HEK293T (cell line): ENCODE measurements around the gene RAC2.

Source experiments
- CTCF ChIA-PET: fragments of 350-600 bp; formaldehyde crosslinking; extraction: SDS; loops from one replicate; lab custom pipeline; 2021; ENCODE audit warnings: antibody characterized with exemption, inconsistent platforms; lab: Yijun Ruan, JAX
- POLR2A ChIA-PET: fragments of 350-600 bp; formaldehyde crosslinking; extraction: SDS; loops from one replicate; lab custom pipeline; 2020; ENCODE audit warnings: antibody characterized with exemption, inconsistent platforms; lab: Yijun Ruan, JAX
- DNase-seq: peaks from one replicate; pipeline ENCODE4 v3.0.0; 2012; ENCODE audit warnings: mixed read lengths; ENCODE audit errors: extremely low spot score
- ARNT ChIP-seq: fragments of 450-650 bp; IDR thresholded peaks from 2 replicates; pipeline ENCODE4 v1.6.1; 2017; ENCODE audit warnings: mild to moderate bottlenecking
- BHLHE40 ChIP-seq: fragments of 450-650 bp; IDR thresholded peaks from 2 replicates; pipeline ENCODE4 v1.6.1; 2016; ENCODE audit warnings: mild to moderate bottlenecking, moderate library complexity, borderline replicate concordance
- CTBP1 ChIP-seq: fragments of 450-650 bp; IDR thresholded peaks from 2 replicates; pipeline ENCODE4 v1.6.1; 2016; ENCODE audit warnings: borderline replicate concordance
- ELF4 ChIP-seq: fragments of 450-650 bp; IDR thresholded peaks from 2 replicates; pipeline ENCODE4 v1.6.1; 2017; ENCODE audit warnings: antibody characterized with exemption
- FOXA1 ChIP-seq: fragments of 450-650 bp; IDR thresholded peaks from 2 replicates; pipeline ENCODE4 v1.6.1; 2016; ENCODE audit warnings: mild to moderate bottlenecking
- FOXK2 ChIP-seq: fragments of 450-650 bp; IDR thresholded peaks from 2 replicates; pipeline ENCODE4 v1.6.1; 2016; ENCODE audit warnings: mild to moderate bottlenecking
- FOXM1 ChIP-seq: fragments of 450-650 bp; IDR thresholded peaks from 2 replicates; pipeline ENCODE4 v1.6.1; 2017; ENCODE audit warnings: mild to moderate bottlenecking, borderline replicate concordance
- HDGF ChIP-seq: fragments of 450-650 bp; IDR thresholded peaks from 2 replicates; pipeline ENCODE4 v1.6.1; 2017; ENCODE audit warnings: antibody characterized with exemption, borderline replicate concordance
- L3MBTL2 ChIP-seq: fragments of 450-650 bp; conservative IDR thresholded peaks from 2 replicates; pipeline ENCODE4 v1.6.1; 2016; ENCODE audit warnings: mild to moderate bottlenecking
- LEF1 ChIP-seq: fragments of 450-650 bp; IDR thresholded peaks from 2 replicates; pipeline ENCODE4 v1.6.1; 2017; ENCODE audit warnings: mild to moderate bottlenecking, borderline replicate concordance
- NFRKB ChIP-seq: fragments of 450-650 bp; IDR thresholded peaks from 2 replicates; pipeline ENCODE4 v1.6.1; 2016; ENCODE audit warnings: mild to moderate bottlenecking, moderate library complexity
- SP1 ChIP-seq: fragments of 450-650 bp; IDR thresholded peaks from 2 replicates; pipeline ENCODE4 v1.6.1; 2017
- SUZ12 ChIP-seq: fragments of 450-650 bp; IDR thresholded peaks from 2 replicates; pipeline ENCODE4 v1.6.1; 2016; ENCODE audit warnings: mild to moderate bottlenecking
- TARDBP ChIP-seq: fragments of 450-650 bp; IDR thresholded peaks from 2 replicates; pipeline ENCODE4 v1.6.1; 2016
- ZNF384 ChIP-seq: fragments of 450-650 bp; IDR thresholded peaks from 2 replicates; pipeline ENCODE4 v1.6.1; 2016
- TF ChIP-seq, protein P1 (sequence below): fragments of 450-650 bp; IDR thresholded peaks from 2 replicates; pipeline ENCODE4 v1.6.1; 2016

The RAC2 gene

DNA sequence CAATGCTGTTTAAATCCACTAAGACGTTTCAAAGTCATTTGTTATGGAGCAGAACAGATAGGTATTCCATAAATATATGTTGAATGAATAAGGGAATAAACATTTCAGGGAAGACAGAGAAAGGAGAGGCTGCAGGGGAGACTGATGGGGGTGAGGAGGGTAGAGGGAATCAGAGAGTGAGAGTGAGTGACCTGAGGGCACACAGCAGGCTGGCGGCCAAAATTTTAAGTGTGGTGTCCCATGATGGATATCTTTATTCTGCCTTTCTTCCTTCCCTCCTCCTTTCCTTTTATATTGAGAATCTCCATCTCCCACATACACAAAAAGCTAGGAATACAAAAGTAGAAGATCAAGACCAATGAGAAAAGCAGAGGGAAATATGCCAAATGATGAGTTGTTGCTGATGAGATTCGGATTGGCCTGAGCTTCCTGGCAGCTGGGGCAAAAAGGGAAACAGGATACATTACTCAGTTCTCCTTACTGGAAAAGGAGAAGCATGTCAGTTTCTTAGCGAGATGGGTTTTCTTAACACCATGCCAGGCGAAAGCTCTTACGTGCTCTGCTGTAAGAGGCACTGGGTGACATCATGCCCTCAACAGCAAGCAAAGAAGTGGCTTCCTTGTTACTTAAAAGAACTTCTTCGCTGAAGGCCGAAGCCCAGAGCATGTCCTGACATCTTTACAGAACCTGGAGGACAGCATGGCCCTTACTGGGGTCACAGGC, 27.0 kb upstream of the RAC2 start:
- TF ChIP-seq SUZ12 (no peak), FOXK2 (no peak), FOXA1 (no peak)
- ChIA-PET POLR2A (no interaction called here), CTCF (interaction anchor here (3.1 kb wide), 1 partner anchor 11 kb away, joined by 13 read pairs; no protein-coding TSS in a partner anchor)
- no peak for DNase-seq

GRCh38 chr22:37269936-37270678, 26.0 kb upstream of the RAC2 start:
- no peak for TF ChIP-seq FOXA1
- TF ChIP-seq SUZ12 = no peak
- no peak for TF ChIP-seq LEF1
- TF ChIP-seq HDGF = no peak
- no peak for TF ChIP-seq ZNF384
- no peak for TF ChIP-seq SP1
- TF ChIP-seq NFRKB = no peak
- no peak for TF ChIP-seq TARDBP
- no peak for TF ChIP-seq CTBP1
- no peak for TF ChIP-seq FOXK2
- no peak for TF ChIP-seq ELF4
- TF ChIP-seq, protein P1, sequence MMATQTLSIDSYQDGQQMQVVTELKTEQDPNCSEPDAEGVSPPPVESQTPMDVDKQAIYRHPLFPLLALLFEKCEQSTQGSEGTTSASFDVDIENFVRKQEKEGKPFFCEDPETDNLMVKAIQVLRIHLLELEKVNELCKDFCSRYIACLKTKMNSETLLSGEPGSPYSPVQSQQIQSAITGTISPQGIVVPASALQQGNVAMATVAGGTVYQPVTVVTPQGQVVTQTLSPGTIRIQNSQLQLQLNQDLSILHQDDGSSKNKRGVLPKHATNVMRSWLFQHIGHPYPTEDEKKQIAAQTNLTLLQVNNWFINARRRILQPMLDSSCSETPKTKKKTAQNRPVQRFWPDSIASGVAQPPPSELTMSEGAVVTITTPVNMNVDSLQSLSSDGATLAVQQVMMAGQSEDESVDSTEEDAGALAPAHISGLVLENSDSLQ = no peak
- no peak for TF ChIP-seq L3MBTL2
- POLR2A ChIA-PET = no interaction called here
- DNase-seq = no peak
- CTCF ChIA-PET = interaction anchor here (0.7 to 3.1 kb wide), 2 partner anchors 10 to 18 kb away, joined by 4 to 13 read pairs; no protein-coding TSS in a partner anchor

DNA sequence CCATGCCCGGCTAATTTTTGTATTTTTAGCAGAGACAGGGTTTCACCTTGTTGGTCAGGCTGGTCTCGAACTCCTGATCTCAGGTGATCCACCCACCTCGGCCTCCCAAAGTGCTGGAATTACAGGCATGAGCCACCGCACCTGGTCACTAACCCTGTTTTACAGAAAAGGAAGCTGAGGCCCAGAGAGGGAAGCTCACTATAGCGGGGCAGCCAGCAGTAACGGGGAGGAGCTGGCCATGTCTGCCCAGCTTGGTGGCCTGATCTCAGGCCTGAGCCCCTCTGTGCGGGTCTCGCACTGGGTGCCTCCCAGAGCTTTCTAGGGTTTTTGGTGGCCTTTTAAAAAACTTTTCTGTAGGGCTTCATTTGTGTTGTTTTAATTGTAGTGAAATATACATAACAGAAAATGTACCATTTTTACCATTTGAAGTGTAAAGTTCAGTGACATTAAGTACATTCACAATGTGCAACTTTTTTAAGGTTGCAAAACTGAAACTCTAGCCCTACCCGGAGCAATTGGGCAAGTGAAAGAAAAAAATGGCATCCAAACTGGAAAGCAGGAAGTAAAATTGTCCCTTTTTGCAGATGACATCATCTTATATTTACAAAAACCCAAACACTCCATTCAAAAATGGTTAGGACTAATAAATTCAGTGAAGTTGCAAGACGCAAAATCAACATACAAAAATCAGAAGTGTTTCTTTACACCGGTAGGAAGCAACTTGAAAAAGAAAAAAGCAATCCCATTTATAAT, 23.8 kb upstream of the RAC2 start:
- TF ChIP-seq SP1 (no peak), FOXM1 (no peak), LEF1 (no peak), L3MBTL2 (no peak), HDGF (no peak), FOXK2 (no peak), TARDBP (no peak), CTBP1 (no peak), ARNT (no peak)
- TF ChIP-seq, protein P1 = no peak
- CTCF ChIA-PET = interaction anchor here (1.0 kb wide), 1 partner anchor 9 kb away, joined by 3 read pairs; no protein-coding TSS in a partner anchor
- POLR2A ChIA-PET = interaction anchor here (1.0 to 1.1 kb wide), 2 partner anchors 9 to 15 kb away, joined by 3 read pairs; no protein-coding TSS in a partner anchor
- no peak for DNase-seq

DNA sequence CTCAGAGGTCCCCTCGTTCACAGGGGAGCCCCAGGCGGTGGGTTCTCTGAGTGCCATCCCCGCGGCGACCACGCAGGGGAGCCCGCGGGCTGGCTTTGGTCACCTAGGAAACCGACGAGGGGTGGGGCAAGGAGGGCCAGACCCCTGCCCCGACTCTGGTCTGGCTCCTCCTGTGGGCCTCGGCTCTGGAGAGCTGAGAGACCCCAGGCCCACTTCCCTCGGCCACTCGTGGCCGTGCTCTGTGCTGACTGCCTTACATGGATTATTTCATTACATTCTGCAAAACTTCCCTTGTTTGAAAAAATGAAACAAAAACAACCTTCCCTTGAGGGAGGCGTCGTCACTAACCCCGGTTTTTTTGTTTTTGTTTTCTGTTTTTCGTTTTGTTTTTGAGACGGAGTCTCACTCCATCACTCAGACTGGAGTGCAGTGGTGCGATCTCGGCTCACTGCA, 23.1 kb upstream of the RAC2 start:
- DNase-seq = peak; percentile 87
- CTCF ChIA-PET = no interaction called here
- POLR2A ChIA-PET = interaction anchor here (1.0 to 1.1 kb wide), 2 partner anchors 8 to 14 kb away, joined by 3 read pairs; no protein-coding TSS in a partner anchor
- TF ChIP-seq SP1 (no peak), FOXA1 (no peak), TARDBP (no peak), SUZ12 (no peak), L3MBTL2 (no peak), ARNT (no peak), CTBP1 (no peak), ZNF384 (no peak)

- DNase-seq = no peak
- no peak for TF ChIP-seq FOXK2
- TF ChIP-seq, protein P1 = no peak
- TF ChIP-seq CTBP1 = no peak
- TF ChIP-seq L3MBTL2 = no peak
- no peak for TF ChIP-seq SUZ12
- no peak for TF ChIP-seq HDGF
- no peak for TF ChIP-seq TARDBP
- TF ChIP-seq LEF1 = no peak
- no peak for TF ChIP-seq FOXM1
- no peak for TF ChIP-seq FOXA1
- TF ChIP-seq ELF4 = no peak
- no peak for TF ChIP-seq ZNF384
- no peak for TF ChIP-seq SP1
- TF ChIP-seq ARNT = no peak
- no peak for TF ChIP-seq BHLHE40
- TF ChIP-seq NFRKB = no peak
- ChIA-PET CTCF (no interaction called here), POLR2A (no interaction called here)
Observed at GRCh38 chr22:37266581-37267134, 22.6 kb upstream of the RAC2 start.
